Body of pancreas (tissue), 4 donors: Measurements from ENCODE around the gene CHST10. TPM values are rescaled to one million over a fixed set of nuclear protein-coding genes. Genes with fewer than 3 reads are reported as not detected.

ENCODE experiments used
- ATAC-seq: fragments of 150-250 bp; one replicate; pipeline ENCODE4 v1.9.1; 2016
- DNase-seq, 4 donors: peaks; one replicate each; pipeline ENCODE4 v3.0.0-alpha.2; 2019
- H3K27ac ChIP-seq, 4 donors: fragments of 200-600 bp; sonication (generic); 1 replicate in 3 of 4; 2 replicates in 1 of 4; pipeline versions ENCODE4 v1.5.1 to v1.6.1; 2016 to 2019; ENCODE audit warnings: mild to moderate bottlenecking in 1 of 4, mixed read lengths in 1 of 4, moderate library complexity in 1 of 4
- H3K27me3 ChIP-seq, 2 donors: fragments of 200-600 bp; sonication (generic); one replicate each; pipeline ENCODE4 v1.6.0; 2016; ENCODE audit warnings: mild to moderate bottlenecking in 1 of 2
- H3K36me3 ChIP-seq, 2 donors: fragments of 200-600 bp; sonication (generic); replicated peaks in 1 of 2; 2 replicates each; pipeline ENCODE4 v1.5.1; 2016; ENCODE audit warnings: low read depth in 2 of 2; ENCODE audit not compliant: insufficient read depth in 1 of 2
- H3K4me1 ChIP-seq: fragments of 200-600 bp; sonication (generic); one replicate; pipeline ENCODE4 v1.6.0; 2016
- H3K4me3 ChIP-seq, 2 donors: fragments of 200-600 bp; sonication (generic); 1 replicate in 1 of 2; 2 replicates in 1 of 2; pipeline ENCODE4 v1.5.1; 2016 to 2019
- H3K9me3 ChIP-seq, 3 donors: fragments of 200-600 bp; sonication (generic); 1 replicate in 2 of 3; 2 replicates in 1 of 3; pipeline ENCODE4 v1.5.1; 2016
- CTCF ChIP-seq, 7 experiments: fragments of 450-650 bp in 4 of 7; fragments of 200-600 bp in 3 of 7; sonication (generic) in 3 of 7; IDR thresholded peaks; one replicate each; pipeline ENCODE4 v1.5.1; 2016 to 2019; ENCODE audit warnings: antibody characterized with exemption in 7 of 7
- POLR2A ChIP-seq, 3 donors: fragments of 450-650 bp; IDR thresholded peaks; one replicate each; pipeline ENCODE4 v1.6.1; 2016; ENCODE audit warnings: antibody characterized with exemption in 3 of 3, mild to moderate bottlenecking in 2 of 3
- WGBS, 2 donors: methylation state at CpG; one replicate each; pipeline ENCODE4 v1.1.5; 2017; 5-methylcytosine and 5-hydroxymethylcytosine counted together
- intact Hi-C: fragments of 100-400 bp; cut with DNase I; formaldehyde crosslinking; loops from one replicate; pipeline ENCODE4 v1.15.1; 2023
- total RNA-seq, 2 donors: library from RNA; depleted of rRNA; stranded (reverse); fragments of >200 nt; gene quantifications; one replicate each; pipeline ENCODE4 v1.1.0, GENCODE V29; 2016

The CHST10 gene
- total RNA-seq, 2 donors from 2014 or later = 2.3 to 13.0 TPM

- DNase-seq (peak in 1 of 4 donors; percentile 17), ATAC-seq (no peak)
- TF ChIP-seq CTCF (IDR thresholded peaks at IDR 0.05) (no peak), POLR2A (IDR thresholded peaks at IDR 0.05) (peak in 1 of 3 donors; percentile 6)
- no peaks in the 10 kb centered on the region for H3K27me3 ChIP-seq
- intact Hi-C loops = no loop called here
- peak overlapping the region in 3 of 4 donors; percentile 32 to 68 (median 62) for H3K27ac ChIP-seq
- H3K9me3 ChIP-seq = no peaks in the 10 kb centered on the region
- no peaks in the 10 kb centered on the region for H3K36me3 ChIP-seq
- H3K4me3 ChIP-seq = peak overlapping the region in 1 of 2 donors; percentile 61
- H3K4me1 ChIP-seq = peaks cover 13% of the 10 kb centered on the region
- 8 to 14% methylated on average over 11 to 19 of the region's 19 CpGs for WGBS, 2 donors
These were observed 250 bp upstream of the CHST10 start for GRCh38 chr2:100417711-100418124.

- H3K4me1 ChIP-seq = peaks cover 13% of the 10 kb centered on the region
- 2 to 5% methylated on average over 5 of the region's 5 CpGs for WGBS, 2 donors
- intact Hi-C loops = no loop called here
- ATAC-seq = no peak
- H3K27ac ChIP-seq = peak overlapping the region in 1 of 4 donors; percentile 62
- no peaks in the 10 kb centered on the region for H3K36me3 ChIP-seq
- no peaks in the 10 kb centered on the region for H3K9me3 ChIP-seq
- H3K4me3 ChIP-seq = peak overlapping the region; percentile 46 to 61
- no peaks in the 10 kb centered on the region for H3K27me3 ChIP-seq
- DNase-seq = no peak
- TF ChIP-seq POLR2A (IDR thresholded peaks at IDR 0.05) (no peak), CTCF (IDR thresholded peaks at IDR 0.05) (no peak)
These were observed 1.0 kb downstream of the CHST10 start for GRCh38 chr2:100416397-100416934.

- WGBS, 2 donors = 98 to 99% methylated on average over 4 of the region's 4 CpGs
These were observed 3.9 kb downstream of the CHST10 start for GRCh38 chr2:100413571-100413970.

GRCh38 chr2:100412881-100413321, 4.6 kb downstream of the CHST10 start:
- H3K9me3 ChIP-seq = no peaks in the 10 kb centered on the region
- WGBS, 2 donors = 96 to 100% methylated on average over 5 of the region's 5 CpGs
- no peaks in the 10 kb centered on the region for H3K27me3 ChIP-seq
- no peak for DNase-seq
- H3K27ac ChIP-seq = no peak overlapping the region
- no peak for ATAC-seq
- intact Hi-C loops = no loop called here
- TF ChIP-seq POLR2A (IDR thresholded peaks at IDR 0.05) = no peak
- TF ChIP-seq CTCF (IDR thresholded peaks at IDR 0.05) = no peak
- peaks cover 13% of the 10 kb centered on the region for H3K4me1 ChIP-seq
- no peak overlapping the region for H3K4me3 ChIP-seq
- H3K36me3 ChIP-seq = no peaks in the 10 kb centered on the region

More at GRCh38 chr2:100413571-100413970, 3.9 kb downstream of the CHST10 start:
- peaks cover 13% of the 10 kb centered on the region for H3K4me1 ChIP-seq
- TF ChIP-seq CTCF (IDR thresholded peaks at IDR 0.05) (no peak), POLR2A (IDR thresholded peaks at IDR 0.05) (no peak)
- H3K36me3 ChIP-seq = no peaks in the 10 kb centered on the region
- no peaks in the 10 kb centered on the region for H3K9me3 ChIP-seq
- no peaks in the 10 kb centered on the region for H3K27me3 ChIP-seq
- H3K27ac ChIP-seq = no peak overlapping the region
- DNase-seq (no peak), ATAC-seq (no peak)
- no peak overlapping the region for H3K4me3 ChIP-seq
- intact Hi-C loops = no loop called here

GRCh38 chr2:100412466-100412865, 5.0 kb downstream of the CHST10 start:
- Histone ChIP-seq H3K27me3 (no peaks in the 10 kb centered on the region), H3K36me3 (no peaks in the 10 kb centered on the region), H3K9me3 (no peaks in the 10 kb centered on the region), H3K27ac (no peak overlapping the region), H3K4me1 (peaks cover 13% of the 10 kb centered on the region), H3K4me3 (no peak overlapping the region)
- 92% methylated on average over 4 of the region's 4 CpGs for WGBS, 2 donors
- DNase-seq = no peak
- no peak for TF ChIP-seq POLR2A (IDR thresholded peaks at IDR 0.05)
- TF ChIP-seq CTCF (IDR thresholded peaks at IDR 0.05) = no peak
- intact Hi-C loops = no loop called here
- no peak for ATAC-seq
